ENCODE data around the gene EIF5B.

- TF ChIP-seq CTCF (IDR thresholded peaks at IDR 0.05) (no peak), POLR2A (IDR thresholded peaks at IDR 0.05) (no peak)
Observed at GRCh38 chr2:99425022-99425421, 87.8 kb downstream of the EIF5B start.
